GM12874 (cell line): ENCODE results near the gene GALNT15.

Experiments
- TF ChIP-seq, protein P1 (sequence below): IDR thresholded peaks from 2 replicates; pipeline ENCODE4 v1.5.1; 2011; ENCODE audit warnings: low read depth, mild to moderate bottlenecking, control low read depth, low read length, moderate library complexity; ENCODE audit not compliant: insufficient read depth

Gene GALNT15

DNA sequence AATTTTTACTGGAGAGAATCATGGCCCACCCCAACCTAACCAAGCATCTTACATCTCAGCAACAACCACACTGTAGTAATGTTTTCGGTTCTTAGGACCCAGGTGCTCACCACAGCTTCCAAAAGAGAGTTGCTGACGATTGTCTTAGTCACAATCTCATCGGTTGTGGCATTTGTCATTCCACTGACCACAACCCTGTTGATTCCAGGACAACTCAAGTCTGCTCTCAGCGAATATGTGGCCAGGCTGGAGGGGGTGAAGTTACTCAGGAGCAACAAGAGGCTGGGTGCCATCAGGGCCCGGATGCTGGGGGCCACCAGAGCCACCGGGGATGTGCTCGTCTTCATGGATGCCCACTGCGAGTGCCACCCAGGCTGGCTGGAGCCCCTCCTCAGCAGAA is 25.9 kb downstream of the GALNT15 start:
- TF ChIP-seq, protein P1, sequence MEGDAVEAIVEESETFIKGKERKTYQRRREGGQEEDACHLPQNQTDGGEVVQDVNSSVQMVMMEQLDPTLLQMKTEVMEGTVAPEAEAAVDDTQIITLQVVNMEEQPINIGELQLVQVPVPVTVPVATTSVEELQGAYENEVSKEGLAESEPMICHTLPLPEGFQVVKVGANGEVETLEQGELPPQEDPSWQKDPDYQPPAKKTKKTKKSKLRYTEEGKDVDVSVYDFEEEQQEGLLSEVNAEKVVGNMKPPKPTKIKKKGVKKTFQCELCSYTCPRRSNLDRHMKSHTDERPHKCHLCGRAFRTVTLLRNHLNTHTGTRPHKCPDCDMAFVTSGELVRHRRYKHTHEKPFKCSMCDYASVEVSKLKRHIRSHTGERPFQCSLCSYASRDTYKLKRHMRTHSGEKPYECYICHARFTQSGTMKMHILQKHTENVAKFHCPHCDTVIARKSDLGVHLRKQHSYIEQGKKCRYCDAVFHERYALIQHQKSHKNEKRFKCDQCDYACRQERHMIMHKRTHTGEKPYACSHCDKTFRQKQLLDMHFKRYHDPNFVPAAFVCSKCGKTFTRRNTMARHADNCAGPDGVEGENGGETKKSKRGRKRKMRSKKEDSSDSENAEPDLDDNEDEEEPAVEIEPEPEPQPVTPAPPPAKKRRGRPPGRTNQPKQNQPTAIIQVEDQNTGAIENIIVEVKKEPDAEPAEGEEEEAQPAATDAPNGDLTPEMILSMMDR: no peak

DNA sequence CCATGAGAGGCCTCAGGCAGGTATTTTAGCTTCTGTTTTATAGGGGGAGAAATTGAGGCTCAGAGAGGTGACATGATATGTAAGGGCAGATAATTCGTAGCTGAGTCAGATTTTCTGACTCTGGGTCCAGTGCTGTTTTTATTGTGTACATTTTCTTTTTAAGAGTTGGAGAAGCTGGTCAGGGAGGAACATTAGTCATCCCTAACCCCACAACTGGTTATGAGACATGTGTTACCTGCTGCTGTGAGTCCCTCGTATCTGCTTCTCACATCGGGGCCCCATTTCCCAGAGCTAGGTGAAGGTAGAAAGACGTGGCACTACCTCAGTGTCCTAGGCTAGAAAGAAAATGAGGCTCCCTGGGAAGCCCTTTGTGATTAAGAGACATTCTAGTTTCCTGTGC is 28.6 kb downstream of the GALNT15 start:
- TF ChIP-seq, protein P1: no peak

DNA sequence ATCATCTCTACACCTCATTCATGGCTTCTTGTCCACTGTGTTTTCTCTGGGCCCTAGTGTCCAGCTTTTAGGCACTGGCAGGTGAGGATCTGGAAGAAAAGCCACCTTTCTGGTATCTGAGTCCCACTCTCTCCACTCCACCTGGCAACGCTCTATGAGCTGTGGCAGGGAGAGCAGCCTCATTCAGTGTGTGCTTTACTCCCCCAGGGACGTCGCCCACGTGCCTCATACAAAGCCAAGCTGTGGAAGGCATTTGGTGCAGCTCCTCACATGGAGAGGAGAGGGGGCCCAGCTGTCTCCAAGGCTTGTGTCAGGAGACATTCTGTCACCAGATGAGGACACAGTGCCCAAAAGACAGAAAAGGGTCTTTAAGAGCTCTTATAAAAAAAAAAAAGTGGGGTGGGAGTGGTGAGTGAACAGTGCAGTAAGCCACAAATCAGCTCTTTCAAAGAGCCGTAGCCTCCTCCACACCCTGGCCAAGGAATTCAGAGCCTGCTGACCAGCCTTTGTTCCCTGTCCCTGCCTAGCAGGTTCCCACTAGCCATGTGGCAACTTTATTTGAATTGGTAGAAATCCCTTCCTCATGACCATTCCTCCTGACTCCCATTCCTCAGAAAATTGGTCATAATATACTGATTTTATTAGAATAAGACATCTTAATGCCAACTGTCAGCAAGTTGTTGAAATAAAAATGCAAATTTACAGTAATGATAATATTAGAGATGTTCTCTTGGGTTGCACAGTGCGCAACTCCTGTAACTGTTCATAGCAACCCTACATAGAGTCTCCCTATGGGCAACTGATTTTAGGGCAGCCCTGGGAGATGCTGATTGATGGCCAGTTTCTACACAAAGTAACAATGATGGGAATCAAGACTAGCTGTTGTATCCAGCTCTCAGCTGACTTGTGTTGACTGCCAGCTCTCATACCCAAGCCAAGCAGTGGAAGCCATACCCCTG is 29.5 kb downstream of the GALNT15 start:
- TF ChIP-seq, protein P1: no peak

DNA sequence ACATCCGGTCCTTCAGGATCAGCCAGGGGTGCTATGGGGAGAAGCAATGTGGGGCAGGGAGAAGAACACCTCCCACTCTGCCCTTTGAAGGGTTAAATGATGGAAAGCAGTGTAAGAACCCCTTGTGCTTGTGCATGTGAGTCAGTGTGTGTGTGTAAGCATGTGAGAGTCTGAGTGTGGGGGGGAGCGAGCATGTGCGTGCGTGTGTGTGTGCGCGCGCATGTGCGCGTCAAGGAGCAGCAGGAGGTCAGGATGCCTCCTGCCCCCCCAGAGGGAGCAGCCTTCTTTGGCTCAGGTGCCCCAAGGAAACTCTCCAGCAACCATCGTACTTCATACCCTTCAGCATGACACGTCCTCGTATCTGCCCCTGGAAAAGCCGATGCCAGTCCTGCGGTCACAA is 30.3 kb downstream of the GALNT15 start:
- TF ChIP-seq, protein P1: no peak

DNA sequence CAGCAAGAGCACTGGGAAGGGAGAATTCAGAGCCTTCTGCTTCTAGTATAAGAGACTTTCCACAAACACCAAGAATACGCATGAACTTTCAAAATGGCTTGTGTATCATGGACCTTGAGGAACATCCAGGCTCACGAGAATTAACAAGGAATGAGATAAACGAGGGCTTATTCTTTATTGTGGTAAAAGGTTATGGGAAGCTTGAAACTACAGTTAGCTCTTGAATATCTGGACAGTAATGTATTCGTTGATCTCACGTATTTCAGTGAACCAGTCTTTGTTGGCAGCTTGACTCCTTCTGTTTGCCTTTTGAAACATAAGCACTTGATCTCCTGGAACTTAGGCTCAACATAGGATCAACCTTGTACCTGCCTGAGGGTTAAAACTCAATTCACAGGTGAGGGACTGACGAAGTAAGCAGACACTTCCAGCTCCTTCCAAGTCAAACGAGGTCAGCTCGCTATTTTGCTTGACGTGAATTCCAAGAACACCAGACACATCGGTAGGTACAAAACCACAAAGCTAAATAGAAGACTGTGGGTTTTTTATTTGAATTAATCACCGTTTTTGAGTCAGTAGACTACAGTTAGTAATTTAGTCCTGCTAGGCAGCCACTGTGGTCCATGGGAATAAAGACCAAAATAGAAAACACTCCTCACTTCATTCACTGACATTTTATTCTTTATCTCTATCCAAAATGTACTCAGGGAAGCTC is 30.8 kb downstream of the GALNT15 start:
- TF ChIP-seq, protein P1: no peak

DNA sequence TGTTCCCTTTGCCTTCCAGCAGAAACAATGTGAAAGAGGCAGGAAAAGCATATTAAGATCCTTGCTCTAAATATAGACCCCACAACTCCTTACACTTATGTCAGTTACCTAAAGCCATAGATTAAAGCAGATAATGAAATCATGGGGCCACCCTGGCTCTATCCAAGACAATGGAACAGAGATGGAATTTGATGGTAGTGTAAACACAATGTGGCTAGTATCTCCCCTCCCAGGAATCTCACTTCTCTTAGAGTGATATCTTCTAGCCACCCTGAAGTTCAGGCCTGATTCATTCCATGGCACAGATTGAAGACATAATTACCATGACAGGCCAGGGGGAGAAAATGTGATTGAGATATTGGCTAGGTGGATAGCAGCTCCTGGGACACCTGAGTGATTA is 32.6 kb downstream of the GALNT15 start:
- TF ChIP-seq, protein P1: no peak

DNA sequence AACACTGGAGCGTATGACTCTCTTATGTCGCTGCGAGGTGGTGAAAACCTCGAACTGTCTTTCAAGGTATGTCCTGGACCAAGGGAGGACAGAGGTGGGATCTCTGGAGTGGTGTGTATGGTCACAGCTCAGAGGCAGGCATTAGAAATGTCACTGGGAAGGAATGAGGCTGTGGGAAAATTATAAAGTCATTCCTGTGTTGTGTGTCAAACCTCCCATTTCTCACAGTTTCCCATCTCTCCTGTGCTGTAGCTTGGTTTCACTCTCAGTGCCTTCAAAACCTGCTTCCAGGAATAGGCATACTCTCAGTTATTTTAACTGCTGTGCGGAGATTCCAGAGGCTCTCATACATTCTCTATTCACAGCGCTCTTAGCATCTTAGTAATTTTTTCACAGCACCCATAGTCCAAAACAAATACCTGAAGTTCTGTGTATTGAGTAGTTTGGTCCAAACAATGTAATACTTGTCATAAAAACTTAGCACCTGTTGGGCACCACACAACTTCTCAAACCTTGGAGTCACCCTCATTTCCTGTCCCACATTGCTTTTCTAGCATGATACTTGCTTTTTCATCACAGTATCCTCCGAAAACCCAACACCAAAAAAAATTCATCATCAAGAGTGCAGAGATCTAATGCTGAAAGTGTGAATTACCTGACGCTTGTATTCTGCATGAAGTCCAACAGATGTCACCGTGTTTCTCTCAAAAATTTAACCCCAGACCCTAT is 36.9 kb downstream of the GALNT15 start:
- TF ChIP-seq, protein P1: no peak
